GM12874 (cell line): Measurements from ENCODE around the gene SRSF5.

Experiments
- TF ChIP-seq, protein P1 (sequence below): IDR thresholded peaks from 2 replicates; pipeline ENCODE4 v1.5.1; 2011; ENCODE audit warnings: low read depth, mild to moderate bottlenecking, control low read depth, low read length, moderate library complexity; ENCODE audit not compliant: insufficient read depth

SRSF5 gene

GRCh38 chr14:69763761-69764510 lies 3.0 kb upstream of the SRSF5 start:
- TF ChIP-seq, protein P1, sequence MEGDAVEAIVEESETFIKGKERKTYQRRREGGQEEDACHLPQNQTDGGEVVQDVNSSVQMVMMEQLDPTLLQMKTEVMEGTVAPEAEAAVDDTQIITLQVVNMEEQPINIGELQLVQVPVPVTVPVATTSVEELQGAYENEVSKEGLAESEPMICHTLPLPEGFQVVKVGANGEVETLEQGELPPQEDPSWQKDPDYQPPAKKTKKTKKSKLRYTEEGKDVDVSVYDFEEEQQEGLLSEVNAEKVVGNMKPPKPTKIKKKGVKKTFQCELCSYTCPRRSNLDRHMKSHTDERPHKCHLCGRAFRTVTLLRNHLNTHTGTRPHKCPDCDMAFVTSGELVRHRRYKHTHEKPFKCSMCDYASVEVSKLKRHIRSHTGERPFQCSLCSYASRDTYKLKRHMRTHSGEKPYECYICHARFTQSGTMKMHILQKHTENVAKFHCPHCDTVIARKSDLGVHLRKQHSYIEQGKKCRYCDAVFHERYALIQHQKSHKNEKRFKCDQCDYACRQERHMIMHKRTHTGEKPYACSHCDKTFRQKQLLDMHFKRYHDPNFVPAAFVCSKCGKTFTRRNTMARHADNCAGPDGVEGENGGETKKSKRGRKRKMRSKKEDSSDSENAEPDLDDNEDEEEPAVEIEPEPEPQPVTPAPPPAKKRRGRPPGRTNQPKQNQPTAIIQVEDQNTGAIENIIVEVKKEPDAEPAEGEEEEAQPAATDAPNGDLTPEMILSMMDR: no peak

DNA sequence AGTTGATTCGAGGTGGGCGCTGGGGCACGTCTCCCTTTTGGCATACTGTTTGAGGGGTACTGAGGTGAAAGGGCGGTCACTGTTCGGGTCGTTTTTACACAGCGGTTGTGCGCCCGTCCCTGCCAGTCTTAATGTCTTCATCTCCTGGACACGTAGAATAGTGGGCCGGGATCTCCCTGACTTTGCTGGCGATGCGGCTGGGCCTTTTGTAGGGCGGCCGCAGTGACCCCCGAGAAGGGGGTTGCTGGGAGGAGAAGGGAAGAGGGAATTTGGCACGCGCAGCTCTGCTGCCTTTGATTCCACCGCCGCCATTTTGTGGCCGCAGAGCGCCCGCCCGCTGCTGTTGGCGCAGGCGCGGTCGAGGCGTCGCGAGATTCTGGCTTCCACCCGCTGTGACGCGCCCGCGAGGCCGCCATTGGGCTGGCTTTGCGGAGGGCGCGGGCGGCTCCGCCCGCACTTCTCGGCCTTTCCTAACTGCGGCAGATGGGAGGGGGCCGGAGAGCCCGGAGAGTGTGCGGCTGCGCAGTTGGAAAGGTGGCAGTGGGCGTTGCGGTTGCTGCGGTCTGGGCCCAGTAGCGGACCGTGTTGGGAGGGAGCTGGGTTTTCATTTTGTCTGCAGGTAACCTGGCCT lies 542 bp downstream of the SRSF5 start:
- TF ChIP-seq, protein P1: no peak

GRCh38 chr14:69768873-69769272 lies 1.9 kb downstream of the SRSF5 start:
- TF ChIP-seq, protein P1: no peak

DNA sequence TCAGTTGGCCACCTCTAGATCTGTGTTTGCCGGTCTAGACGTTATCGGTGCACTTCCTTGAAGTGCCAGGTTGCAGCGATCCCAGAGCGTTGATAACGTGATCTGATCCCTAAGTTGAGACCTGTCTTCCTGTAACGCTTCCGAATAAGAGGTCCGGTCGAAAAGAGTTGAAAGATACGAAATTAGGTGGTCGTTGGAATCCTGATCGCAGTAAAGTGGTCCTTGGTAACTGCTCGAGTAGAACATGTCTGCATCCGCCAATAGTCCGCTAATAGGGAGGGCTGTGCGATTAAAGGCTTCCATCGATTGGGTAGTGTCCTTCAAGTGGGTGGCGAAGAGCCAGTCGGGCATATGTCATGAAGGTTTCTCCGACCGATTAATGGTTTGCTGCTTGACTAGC lies 2.7 kb downstream of the SRSF5 start:
- TF ChIP-seq, protein P1: no peak

DNA sequence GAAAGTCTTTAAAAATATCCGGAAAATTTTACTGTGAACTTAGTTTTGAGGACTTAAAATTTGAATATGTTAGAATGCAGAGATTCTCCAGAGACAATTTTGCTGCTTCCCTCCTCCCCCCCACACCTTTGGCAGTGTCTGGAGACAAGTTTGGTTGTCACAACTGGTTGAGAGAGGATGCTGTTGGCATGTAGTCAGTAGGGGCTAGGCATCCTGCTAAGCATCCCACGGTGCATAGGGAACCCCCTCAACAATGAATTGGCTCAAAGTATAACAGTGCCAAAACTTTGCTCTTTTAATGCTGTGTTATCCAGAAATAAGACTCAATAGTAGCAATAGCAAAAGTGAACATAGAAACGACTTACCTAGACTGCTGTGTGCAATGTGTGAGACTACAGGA lies 3.6 kb downstream of the SRSF5 start:
- TF ChIP-seq, protein P1: no peak

DNA sequence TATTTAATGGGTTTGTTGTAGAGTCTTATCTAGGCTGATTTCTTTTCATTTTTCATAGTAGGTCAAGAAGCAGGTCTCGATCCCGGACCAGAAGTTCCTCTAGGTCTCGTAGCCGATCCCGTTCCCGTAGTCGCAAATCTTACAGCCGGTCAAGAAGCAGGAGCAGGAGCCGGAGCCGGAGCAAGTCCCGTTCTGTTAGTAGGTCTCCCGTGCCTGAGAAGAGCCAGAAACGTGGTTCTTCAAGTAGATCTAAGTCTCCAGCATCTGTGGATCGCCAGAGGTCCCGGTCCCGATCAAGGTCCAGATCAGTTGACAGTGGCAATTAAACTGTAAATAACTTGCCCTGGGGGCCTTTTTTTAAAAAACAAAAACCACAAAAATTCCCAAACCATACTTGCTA lies 4.2 kb downstream of the SRSF5 start:
- TF ChIP-seq, protein P1: no peak

DNA sequence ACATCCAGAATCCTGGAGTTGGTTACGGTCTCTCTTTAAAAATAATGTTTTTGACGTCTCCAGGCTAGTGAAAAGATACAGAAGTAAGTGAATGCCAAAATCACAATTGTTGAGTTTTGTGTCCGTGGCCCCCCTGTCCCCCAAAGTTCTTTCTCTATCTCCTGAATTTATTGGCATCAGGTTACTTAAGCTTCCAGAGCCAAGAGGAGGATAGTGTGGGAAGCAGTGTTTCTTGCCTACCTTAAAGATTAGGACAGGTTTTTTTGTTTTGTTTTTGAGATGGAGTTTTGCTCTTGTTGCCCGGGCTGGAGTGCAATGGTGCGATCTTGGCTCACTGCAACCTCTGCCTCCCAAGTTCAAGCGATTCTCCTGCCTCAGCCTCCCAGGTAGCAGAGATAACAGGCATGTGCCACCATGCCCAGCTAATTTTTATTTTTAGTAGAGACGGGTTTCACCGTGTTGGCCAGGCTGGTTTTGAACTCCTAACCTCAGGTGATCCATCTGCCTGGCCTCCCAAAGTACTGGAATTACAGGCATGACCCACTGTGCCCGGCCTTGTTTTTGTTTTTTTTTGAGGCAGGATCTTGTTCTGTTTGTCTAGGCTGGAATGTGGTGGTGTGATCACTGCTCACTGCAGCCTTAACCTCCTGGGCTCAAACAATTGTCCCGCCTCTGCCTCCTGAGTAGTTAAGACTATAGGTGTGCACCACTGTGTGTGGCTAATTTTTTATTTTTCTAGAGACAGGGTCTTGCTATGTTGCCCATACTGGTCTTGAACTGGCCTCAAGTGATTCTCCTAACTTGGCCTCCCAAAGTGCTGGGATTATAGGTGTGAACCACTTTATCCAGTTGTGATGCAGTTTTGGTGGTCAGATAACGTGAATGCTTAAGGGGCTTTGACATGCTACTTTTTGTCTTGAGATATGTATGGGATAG lies 5.4 kb downstream of the SRSF5 start:
- TF ChIP-seq, protein P1: no peak
